CD4-positive, alpha-beta T cell treated with Interleukin-2 at 100 ng/mL for 4 hours (primary cell): ENCODE data around the gene RGPD3.
A peak's percentile ranks its signal among the peaks of the same experiment; 100 is the strongest.
"Not testable (repeated sequence)": the region's sequence is repeated elsewhere in the genome, so short reads cannot be mapped to it uniquely, and the experiment has no call there.

Experiments used
- DNase-seq: peaks from one replicate; pipeline ENCODE4 v3.0.0-alpha.2; 2020; ENCODE audit warnings: low spot score

Gene RGPD3

GRCh38 chr2:106486551-106487385 lies 18.6 kb upstream of the RGPD3 start, which contains the start of gene CD8B2:
Gene CD8B2 (plus strand): TSS chr2:106487364. CDS start chr2:106487427, 63 bp downstream.
- DNase-seq = not testable (repeated sequence)

- not testable (repeated sequence) for DNase-seq
These were observed 11.3 kb upstream of the RGPD3 start for GRCh38 chr2:106479563-106479962.

- DNase-seq = not testable (repeated sequence)
These were observed 9.4 kb upstream of the RGPD3 start for GRCh38 chr2:106477647-106478046.

GRCh38 chr2:106470658-106471057 lies 2.4 kb upstream of the RGPD3 start:
- peak; percentile 51 for DNase-seq

- DNase-seq = not testable (repeated sequence)
These were observed 697 bp downstream of the RGPD3 start for GRCh38 chr2:106467516-106467915.

- DNase-seq = not testable (repeated sequence)
These were observed 6.3 kb downstream of the RGPD3 start for GRCh38 chr2:106461882-106462281.

GRCh38 chr2:106390680-106391079 lies 77.5 kb downstream of the RGPD3 start:
- not testable (repeated sequence) for DNase-seq

- DNase-seq = not testable (repeated sequence)
These were observed 79.3 kb downstream of the RGPD3 start for GRCh38 chr2:106388814-106389410.

- DNase-seq = not testable (repeated sequence)
These were observed 83.7 kb downstream of the RGPD3 start for GRCh38 chr2:106384548-106384947.

GRCh38 chr2:106381867-106382266 lies 86.3 kb downstream of the RGPD3 start:
- not testable (repeated sequence) for DNase-seq

GRCh38 chr2:106379567-106379966 lies 88.6 kb downstream of the RGPD3 start:
- not testable (repeated sequence) for DNase-seq

GRCh38 chr2:106369182-106369581 lies 99.0 kb downstream of the RGPD3 start:
- DNase-seq = not testable (repeated sequence)

GRCh38 chr2:106366204-106366885 lies 101.9 kb downstream of the RGPD3 start:
- DNase-seq = no peak

- DNase-seq = no peak
These were observed 104.4 kb downstream of the RGPD3 start for GRCh38 chr2:106363791-106364190.

- DNase-seq = no peak
These were observed 105.4 kb downstream of the RGPD3 start for GRCh38 chr2:106362789-106363188.

GRCh38 chr2:106359512-106359911 lies 108.7 kb downstream of the RGPD3 start:
- DNase-seq = no peak

- no peak for DNase-seq
These were observed 109.7 kb downstream of the RGPD3 start for GRCh38 chr2:106358521-106358920.

GRCh38 chr2:106358081-106358480 lies 110.1 kb downstream of the RGPD3 start:
- no peak for DNase-seq

GRCh38 chr2:106356291-106356690 lies 111.9 kb downstream of the RGPD3 start:
- no peak for DNase-seq

- no peak for DNase-seq
These were observed 114.5 kb downstream of the RGPD3 start for GRCh38 chr2:106353676-106354075.

- no peak for DNase-seq
These were observed 117.2 kb downstream of the RGPD3 start for GRCh38 chr2:106350980-106351379.

- no peak for DNase-seq
These were observed 123.9 kb downstream of the RGPD3 start for GRCh38 chr2:106344302-106344701.

- DNase-seq = no peak
These were observed 124.9 kb downstream of the RGPD3 start for GRCh38 chr2:106343274-106343673.
